ENCODE data around the gene REV3L. TPM values are rescaled to one million over a fixed set of nuclear protein-coding genes. Genes with fewer than 3 reads are reported as not detected.

The REV3L gene
- polyA plus RNA-seq, 1 donor from 2014 or later, result 16.5 TPM

DNA sequence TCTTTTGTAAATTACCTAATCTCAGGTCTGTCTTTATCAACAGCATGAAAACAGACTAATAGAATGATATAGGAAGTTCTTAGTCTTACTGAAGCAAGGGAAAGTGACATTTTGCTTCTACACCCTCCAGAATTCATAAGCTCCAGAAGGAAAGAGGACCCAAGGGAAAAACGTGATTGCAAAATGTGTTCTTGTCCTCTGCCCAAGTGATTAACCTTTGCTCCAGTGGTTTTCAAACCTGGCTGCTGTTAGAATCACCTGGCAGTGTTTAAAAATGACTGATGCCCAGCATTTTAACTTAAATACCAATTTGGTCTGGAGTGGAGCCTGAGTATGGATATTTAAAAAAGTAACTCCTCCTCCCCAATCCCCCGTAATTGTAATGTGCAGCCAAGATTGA, 204.3 kb downstream of the REV3L start:
- H3K9me3 Mint-ChIP-seq, result peaks cover 8 to 13% (median 11%) of the 10 kb centered on the region in 3 donors
- H3K4me3 Mint-ChIP-seq, result no peak overlapping the region
- H3K27ac Mint-ChIP-seq, result no peak overlapping the region
- no peaks in the 10 kb centered on the region for H3K27me3 Mint-ChIP-seq
- peaks cover 47% of the 10 kb centered on the region for H3K36me3 Mint-ChIP-seq
- peaks cover under 1 to 3% (median under 1%) of the 10 kb centered on the region in 3 donors for H3K4me1 Mint-ChIP-seq

DNA sequence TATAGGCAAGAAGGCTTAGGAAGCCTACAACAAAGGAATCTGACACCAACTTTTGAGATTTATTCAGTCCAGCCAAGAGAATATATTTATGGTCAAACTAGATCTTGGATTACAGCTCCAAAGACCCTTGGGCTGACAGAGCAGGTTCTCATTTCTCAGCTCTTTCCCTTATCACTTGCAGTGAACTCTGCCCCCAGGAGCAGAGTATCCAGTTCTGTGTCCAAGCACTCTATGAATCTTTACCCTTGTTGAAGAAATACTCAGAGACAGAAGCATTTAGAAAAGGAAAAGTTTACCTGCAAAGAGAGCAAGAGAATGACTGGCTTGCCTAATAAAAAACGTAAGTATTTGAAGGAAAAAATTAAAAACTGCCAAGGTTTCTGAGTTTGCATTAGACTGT, 205.2 kb downstream of the REV3L start:
- peaks cover 51% of the 10 kb centered on the region for H3K36me3 Mint-ChIP-seq
- peaks cover 11 to 13% (median 12%) of the 10 kb centered on the region in 3 donors for H3K9me3 Mint-ChIP-seq
- no peak overlapping the region for H3K27ac Mint-ChIP-seq
- H3K4me1 Mint-ChIP-seq, result peaks cover 0 to 4% (median 2%) of the 10 kb centered on the region in 3 donors
- no peaks in the 10 kb centered on the region for H3K27me3 Mint-ChIP-seq
- no peak overlapping the region for H3K4me3 Mint-ChIP-seq

DNA sequence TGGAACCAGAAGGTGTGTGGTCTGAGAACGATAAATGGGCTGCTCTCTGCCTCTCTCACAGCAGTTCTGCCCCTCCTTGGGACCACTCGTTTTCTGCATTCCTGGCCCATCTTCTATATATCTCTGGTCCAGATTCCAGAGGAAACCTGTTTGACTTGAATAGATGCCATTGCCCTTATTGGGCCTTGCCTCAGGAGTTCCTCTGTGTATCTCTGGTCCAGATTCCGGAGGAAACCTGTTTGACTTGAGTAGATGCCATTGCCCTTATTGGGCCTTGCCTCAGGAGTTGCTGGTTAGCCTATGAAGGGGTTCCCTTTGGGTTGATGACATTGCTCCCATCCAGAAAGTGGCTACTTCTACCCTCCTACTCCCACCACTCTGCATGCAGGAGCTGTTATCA, 206.3 kb downstream of the REV3L start:
- Mint-ChIP-seq H3K4me3 (no peak overlapping the region), H3K27me3 (no peaks in the 10 kb centered on the region), H3K27ac (no peak overlapping the region), H3K4me1 (peaks cover 0 to 4% (median 2%) of the 10 kb centered on the region in 3 donors), H3K9me3 (peaks cover 11 to 13% (median 12%) of the 10 kb centered on the region in 3 donors), H3K36me3 (peaks cover 49% of the 10 kb centered on the region)

DNA sequence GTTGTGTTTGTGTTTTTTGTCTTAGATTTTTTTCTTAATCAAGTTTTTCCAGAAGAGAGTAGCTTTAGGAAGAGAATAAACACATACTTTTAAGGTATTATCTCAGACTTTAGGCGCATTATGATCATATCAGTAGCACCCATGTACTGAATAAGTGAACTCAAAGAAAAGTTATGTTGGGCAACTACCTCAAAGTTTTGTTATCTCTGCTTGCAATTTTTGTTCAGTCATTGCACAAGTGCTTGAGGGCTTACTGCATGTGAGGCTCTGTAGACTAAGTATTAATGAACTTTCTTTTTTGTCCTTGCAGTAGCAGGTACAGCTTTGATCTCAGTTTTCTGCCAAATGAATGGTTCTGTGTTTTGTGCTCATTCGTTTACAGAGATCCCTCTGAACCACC, 206.7 kb downstream of the REV3L start:
- no peak overlapping the region for H3K4me3 Mint-ChIP-seq
- no peak overlapping the region for H3K27ac Mint-ChIP-seq
- H3K4me1 Mint-ChIP-seq, result peaks cover 0 to 4% (median 2%) of the 10 kb centered on the region in 3 donors
- H3K36me3 Mint-ChIP-seq, result peaks cover 49% of the 10 kb centered on the region
- H3K9me3 Mint-ChIP-seq, result peaks cover 11 to 13% (median 12%) of the 10 kb centered on the region in 3 donors
- no peaks in the 10 kb centered on the region for H3K27me3 Mint-ChIP-seq

DNA sequence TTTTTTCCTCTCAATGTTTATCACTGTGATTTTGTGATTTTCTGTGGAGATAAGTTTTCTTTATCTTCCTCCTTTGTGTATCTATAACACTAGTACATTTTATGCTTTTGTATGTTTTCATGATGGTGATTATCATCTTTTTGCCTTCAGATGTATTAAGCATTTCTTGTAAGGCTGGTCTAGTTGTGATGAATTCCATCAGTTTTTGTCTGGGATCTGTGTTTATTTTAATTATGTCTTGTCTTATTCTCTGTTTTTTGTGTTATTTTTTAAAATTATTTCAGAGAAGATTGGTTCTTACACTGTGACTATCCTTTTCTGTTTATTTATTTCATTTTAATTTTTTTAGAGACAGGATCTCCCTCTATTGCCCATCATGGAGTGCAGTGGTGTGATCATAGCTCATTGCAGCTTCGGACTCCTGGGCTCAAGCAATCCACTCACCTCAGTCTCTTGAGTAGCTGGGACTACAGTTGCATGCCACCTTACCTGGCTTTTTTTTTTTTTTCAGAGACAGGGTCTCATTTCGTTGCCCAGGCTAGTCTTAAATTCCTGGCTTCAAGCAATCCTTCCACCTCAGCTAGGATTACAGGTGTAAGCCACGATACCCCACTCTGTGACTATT, 208.3 kb downstream of the REV3L start:
- H3K9me3 Mint-ChIP-seq, result peaks cover 11 to 13% (median 12%) of the 10 kb centered on the region in 3 donors
- peak overlapping the region in 1 of 4 donors; percentile 23 for H3K4me3 Mint-ChIP-seq
- H3K27ac Mint-ChIP-seq, result peak overlapping the region in 1 of 3 donors; percentile 80
- H3K4me1 Mint-ChIP-seq, result peaks cover 0 to 5% (median 2%) of the 10 kb centered on the region in 3 donors
- no peaks in the 10 kb centered on the region for H3K27me3 Mint-ChIP-seq
- peaks cover 42% of the 10 kb centered on the region for H3K36me3 Mint-ChIP-seq

- Mint-ChIP-seq H3K4me3 (no peak overlapping the region), H3K27me3 (no peaks in the 10 kb centered on the region), H3K9me3 (peaks cover 6 to 8% (median 7%) of the 10 kb centered on the region in 3 donors), H3K36me3 (peaks cover 22% of the 10 kb centered on the region), H3K4me1 (peaks cover 11 to 20% (median 16%) of the 10 kb centered on the region in 3 donors), H3K27ac (no peak overlapping the region)
Observed at GRCh38 chr6:111270121-111270520, 212.9 kb downstream of the REV3L start.

DNA sequence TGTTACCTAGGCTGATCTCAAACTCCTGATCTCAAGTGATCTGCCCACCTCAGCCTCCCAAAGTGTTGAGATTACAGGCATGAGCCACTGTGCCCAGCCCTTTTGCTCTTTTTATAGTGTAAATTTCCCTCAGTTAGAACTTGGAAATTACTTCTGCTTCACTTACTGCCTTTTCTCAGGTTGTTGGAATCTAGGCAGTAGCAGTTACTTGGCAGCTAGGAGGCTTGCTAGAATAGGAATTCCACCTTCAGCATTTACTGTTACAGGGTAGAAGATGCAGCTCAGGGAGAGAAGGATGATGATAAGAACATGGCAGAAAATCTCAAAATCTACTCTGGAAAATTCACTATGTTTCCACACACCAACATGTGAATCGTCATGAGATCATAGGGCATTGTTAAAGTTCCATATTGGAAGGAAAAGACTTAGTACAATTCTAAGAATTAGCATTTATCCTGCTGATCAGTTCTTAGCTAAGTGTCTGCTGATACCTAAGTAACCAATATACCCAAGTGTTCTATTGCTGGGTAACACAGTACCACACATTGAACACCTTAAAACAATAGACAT, 213.5 kb downstream of the REV3L start:
- H3K9me3 Mint-ChIP-seq, result peaks cover 4 to 5% (median 5%) of the 10 kb centered on the region in 3 donors
- no peaks in the 10 kb centered on the region for H3K27me3 Mint-ChIP-seq
- no peak overlapping the region for H3K4me3 Mint-ChIP-seq
- peaks cover 17% of the 10 kb centered on the region for H3K36me3 Mint-ChIP-seq
- peak overlapping the region in 1 of 3 donors; percentile 23 for H3K27ac Mint-ChIP-seq
- peaks cover 11 to 20% (median 16%) of the 10 kb centered on the region in 3 donors for H3K4me1 Mint-ChIP-seq

- Mint-ChIP-seq H3K27ac (no peak overlapping the region), H3K9me3 (no peaks in the 10 kb centered on the region), H3K4me3 (peak overlapping the region in 3 of 4 donors; percentile 31 to 70 (median 45)), H3K36me3 (peaks cover 3% of the 10 kb centered on the region), H3K4me1 (peaks cover 7 to 20% (median 17%) of the 10 kb centered on the region in 3 donors), H3K27me3 (no peaks in the 10 kb centered on the region)
Observed at GRCh38 chr6:111267764-111268333, 215.2 kb downstream of the REV3L start.

DNA sequence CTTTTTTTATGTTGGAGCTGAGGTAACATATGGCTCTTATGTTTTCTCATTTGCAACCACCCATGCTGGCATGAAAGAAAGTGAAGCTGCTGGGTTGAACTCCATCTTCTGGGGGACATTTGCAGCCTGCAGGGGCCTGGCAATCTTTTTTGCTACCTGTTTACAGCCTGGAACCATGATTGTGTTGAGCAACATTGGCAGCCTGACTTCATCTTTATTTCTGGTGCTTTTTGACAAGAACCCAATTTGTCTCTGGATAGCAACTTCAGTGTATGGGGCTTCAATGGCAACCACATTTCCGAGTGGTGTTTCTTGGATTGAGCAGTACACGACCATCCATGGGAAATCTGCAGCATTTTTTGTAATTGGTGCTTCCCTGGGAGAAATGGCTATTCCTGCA, 216.7 kb downstream of the REV3L start:
- Mint-ChIP-seq H3K27ac (peak overlapping the region in 1 of 3 donors; percentile 95), H3K27me3 (no peaks in the 10 kb centered on the region), H3K9me3 (no peaks in the 10 kb centered on the region), H3K4me1 (peaks cover 10 to 22% (median 20%) of the 10 kb centered on the region in 3 donors), H3K36me3 (no peaks in the 10 kb centered on the region), H3K4me3 (no peak overlapping the region)

DNA sequence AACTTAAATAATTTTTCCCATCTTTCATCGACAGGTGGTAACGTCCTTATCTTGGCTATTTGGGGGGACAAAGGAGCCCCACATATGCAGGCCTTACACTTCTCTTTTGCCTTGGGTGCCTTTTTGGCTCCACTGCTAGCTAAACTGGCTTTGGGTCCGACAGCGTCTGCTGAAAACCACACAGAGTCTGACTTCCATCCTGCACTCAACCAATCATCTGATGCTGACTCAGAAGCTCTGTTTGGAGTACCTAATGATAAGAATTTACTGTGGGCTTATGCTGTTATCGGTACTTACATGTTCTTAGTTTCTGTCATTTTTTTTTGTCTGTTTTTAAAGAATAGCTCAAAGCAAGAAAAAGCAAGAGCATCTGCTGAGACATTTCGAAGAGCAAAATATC, 217.2 kb downstream of the REV3L start:
- Mint-ChIP-seq H3K4me1 (peaks cover 13 to 26% (median 23%) of the 10 kb centered on the region in 3 donors), H3K9me3 (no peaks in the 10 kb centered on the region), H3K36me3 (no peaks in the 10 kb centered on the region), H3K27ac (peak overlapping the region in 1 of 3 donors; percentile 95), H3K4me3 (no peak overlapping the region), H3K27me3 (no peaks in the 10 kb centered on the region)

DNA sequence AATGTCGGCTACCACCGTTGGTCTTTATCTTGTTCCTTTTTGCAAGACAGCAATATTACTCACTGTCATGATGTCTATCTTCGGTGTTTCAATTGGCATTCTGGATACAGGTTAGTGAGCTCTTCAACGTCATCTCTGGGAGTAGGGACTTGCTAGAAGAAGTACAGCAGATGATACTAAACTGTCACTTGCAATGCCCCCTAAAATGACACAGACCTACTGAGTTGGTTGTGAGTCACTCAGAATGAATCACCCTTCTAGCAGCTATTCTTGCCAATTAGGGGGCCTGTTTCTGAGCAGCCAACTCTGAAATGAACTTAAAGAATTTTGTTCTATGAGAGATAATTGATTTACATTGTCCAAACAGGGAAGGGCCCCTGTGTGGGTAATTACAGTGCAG, 219.2 kb downstream of the REV3L start:
- Mint-ChIP-seq H3K27ac (no peak overlapping the region), H3K36me3 (no peaks in the 10 kb centered on the region), H3K4me1 (peaks cover 16 to 33% (median 31%) of the 10 kb centered on the region in 3 donors), H3K9me3 (no peaks in the 10 kb centered on the region), H3K27me3 (no peaks in the 10 kb centered on the region), H3K4me3 (no peak overlapping the region)

DNA sequence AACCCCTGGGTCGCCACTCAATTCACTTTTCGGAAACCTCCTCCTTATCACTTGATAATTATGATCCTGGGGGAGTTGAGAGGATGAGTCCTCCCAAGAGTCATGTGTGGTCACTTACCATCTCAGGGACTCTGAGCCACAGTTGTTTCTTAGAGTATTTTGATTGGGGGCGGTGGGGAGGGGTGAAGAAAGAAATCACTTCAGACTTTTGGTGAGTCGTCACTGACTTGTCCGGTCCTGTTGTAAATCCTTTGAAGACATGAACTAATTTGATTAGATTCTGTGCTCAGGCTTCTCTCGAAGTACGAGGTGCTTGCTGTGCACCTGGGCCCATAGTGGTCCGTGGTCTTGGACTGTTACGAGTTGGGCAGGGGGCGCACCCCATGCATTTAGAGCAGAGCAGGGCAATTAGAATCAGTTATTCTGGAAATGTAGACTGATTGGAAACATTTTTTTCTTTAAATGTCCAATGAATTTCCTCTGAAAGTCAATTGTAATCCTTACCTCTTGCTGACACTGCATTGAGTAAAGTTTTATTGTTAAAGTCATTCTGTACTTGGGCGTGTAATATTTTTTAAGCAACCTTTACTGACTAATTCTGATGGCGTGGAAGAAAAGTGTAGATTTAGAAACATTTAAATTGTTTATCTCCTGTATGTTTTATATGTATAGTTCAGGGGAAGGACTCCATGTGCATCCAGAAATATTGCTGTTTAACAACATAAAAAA, 222.3 kb downstream of the REV3L start:
- peaks cover 13 to 25% (median 14%) of the 10 kb centered on the region in 3 donors for H3K4me1 Mint-ChIP-seq
- peak overlapping the region; percentile 79 to 98 (median 92) for H3K27ac Mint-ChIP-seq
- H3K9me3 Mint-ChIP-seq, result no peaks in the 10 kb centered on the region
- H3K27me3 Mint-ChIP-seq, result no peaks in the 10 kb centered on the region
- H3K4me3 Mint-ChIP-seq, result peak overlapping the region; percentile 70 to 91 (median 86)
- no peaks in the 10 kb centered on the region for H3K36me3 Mint-ChIP-seq

GRCh38 chr6:111259089-111259831, 223.8 kb downstream of the REV3L start:
- H3K9me3 Mint-ChIP-seq, result no peaks in the 10 kb centered on the region
- peaks cover 3% of the 10 kb centered on the region for H3K27me3 Mint-ChIP-seq
- peak overlapping the region; percentile 79 to 98 (median 92) for H3K27ac Mint-ChIP-seq
- no peaks in the 10 kb centered on the region for H3K36me3 Mint-ChIP-seq
- peaks cover 13 to 25% (median 14%) of the 10 kb centered on the region in 3 donors for H3K4me1 Mint-ChIP-seq
- peak overlapping the region; percentile 70 to 91 (median 86) for H3K4me3 Mint-ChIP-seq

GRCh38 chr6:111258615-111259088, 224.4 kb downstream of the REV3L start:
- H3K36me3 Mint-ChIP-seq, result no peaks in the 10 kb centered on the region
- no peaks in the 10 kb centered on the region for H3K9me3 Mint-ChIP-seq
- peaks cover 13 to 23% (median 14%) of the 10 kb centered on the region in 3 donors for H3K4me1 Mint-ChIP-seq
- peak overlapping the region; percentile 70 to 91 (median 86) for H3K4me3 Mint-ChIP-seq
- H3K27ac Mint-ChIP-seq, result peak overlapping the region; percentile 79 to 98 (median 92)
- H3K27me3 Mint-ChIP-seq, result peaks cover 3% of the 10 kb centered on the region
